Liver (tissue), 9 donors: ENCODE measurements around the gene CYP2W1. TPM values are rescaled to one million over a fixed set of nuclear protein-coding genes. Genes with fewer than 3 reads are reported as not detected.

ENCODE experiments used
- DNase-seq: peaks from one replicate; pipeline ENCODE4 v3.0.0-alpha.2; 2017; ENCODE audit warnings: low spot score
- H3K27ac ChIP-seq, 2 donors: one replicate each; pipeline ENCODE4 v1.7.0; 2013; ENCODE audit warnings: inconsistent platforms in 2 of 2, low read length in 2 of 2, control low read depth in 1 of 2, low read depth in 1 of 2, mild to moderate bottlenecking in 1 of 2
- H3K27me3 ChIP-seq, 4 donors: one replicate each; pipeline versions ENCODE4 v1.6.1 to v1.7.0; 2013; ENCODE audit warnings: low read length in 3 of 4, inconsistent platforms in 1 of 4, mild to moderate bottlenecking in 1 of 4, moderate library complexity in 1 of 4; ENCODE audit not compliant: control insufficient read depth in 4 of 4, insufficient read depth in 4 of 4
- H3K36me3 ChIP-seq, 4 donors: one replicate each; pipeline versions ENCODE4 v1.6.1 to v1.7.0; 2013; ENCODE audit warnings: low read length in 3 of 4, mild to moderate bottlenecking in 3 of 4, low read depth in 1 of 4, moderate library complexity in 1 of 4; ENCODE audit not compliant: control insufficient read depth in 4 of 4, insufficient read depth in 3 of 4
- H3K4me1 ChIP-seq, 4 donors: one replicate each; pipeline versions ENCODE4 v1.6.1 to v1.7.0; 2013; ENCODE audit warnings: low read length in 3 of 4, mild to moderate bottlenecking in 3 of 4, moderate library complexity in 1 of 4; ENCODE audit not compliant: control insufficient read depth in 4 of 4, insufficient read depth in 4 of 4
- H3K4me3 ChIP-seq, 3 donors: one replicate each; pipeline versions ENCODE4 v1.6.1 to v1.7.0; 2013; ENCODE audit warnings: low read length in 3 of 3, control low read depth in 1 of 3, low read depth in 1 of 3, mild to moderate bottlenecking in 1 of 3
- H3K9ac ChIP-seq, 2 donors: one replicate each; pipeline ENCODE4 v1.7.0; 2013; ENCODE audit warnings: low read length in 2 of 2, mild to moderate bottlenecking in 2 of 2, moderate library complexity in 2 of 2, control low read depth in 1 of 2, low read depth in 1 of 2
- H3K9me3 ChIP-seq, 4 donors: one replicate each; pipeline versions ENCODE4 v1.6.1 to v1.7.0; 2013; ENCODE audit warnings: low read length in 3 of 4; ENCODE audit not compliant: control insufficient read depth in 4 of 4
- ATF3 ChIP-seq: IDR thresholded peaks from 2 replicates; pipeline ENCODE4 v1.6.1; 2016; ENCODE audit warnings: antibody characterized with exemption
- CTCF ChIP-seq: fragments of 150-350 bp; IDR thresholded peaks from 2 replicates; pipeline ENCODE4 v1.5.1; 2017; ENCODE audit warnings: improper control_type of control experiment, low read depth, low read length; ENCODE audit not compliant: missing input control
- EGR1 ChIP-seq, 2 donors: IDR thresholded peaks; 2 replicates each; pipeline ENCODE4 v1.6.1; 2016 to 2018; ENCODE audit warnings: antibody characterized with exemption in 2 of 2, low read depth in 2 of 2
- FOXA1 ChIP-seq: IDR thresholded peaks from 2 replicates; pipeline ENCODE4 v1.6.1; 2016; ENCODE audit warnings: antibody characterized with exemption
- FOXA2 ChIP-seq: IDR thresholded peaks from 2 replicates; pipeline ENCODE4 v1.6.1; 2016; ENCODE audit warnings: antibody characterized with exemption
- GABPA ChIP-seq, 2 donors: IDR thresholded peaks in 1 of 2; conservative IDR thresholded peaks in 1 of 2; 2 replicates each; pipeline ENCODE4 v1.6.1; 2016; ENCODE audit warnings: antibody characterized with exemption in 2 of 2, mild to moderate bottlenecking in 1 of 2, moderate library complexity in 1 of 2
- HNF4A ChIP-seq, 2 donors: conservative IDR thresholded peaks; 2 replicates each; pipeline ENCODE4 v1.6.1; 2016; ENCODE audit warnings: antibody characterized with exemption in 2 of 2, mild to moderate bottlenecking in 2 of 2
- HNF4G ChIP-seq: IDR thresholded peaks from 2 replicates; pipeline ENCODE4 v1.6.1; 2016; ENCODE audit warnings: antibody characterized with exemption
- JUND ChIP-seq, 2 donors: IDR thresholded peaks; 2 replicates each; pipeline ENCODE4 v1.6.1; 2016; ENCODE audit warnings: antibody characterized with exemption in 2 of 2
- MAX ChIP-seq: IDR thresholded peaks from 2 replicates; pipeline ENCODE4 v1.6.1; 2016; ENCODE audit warnings: antibody characterized with exemption
- NR2F2 ChIP-seq: IDR thresholded peaks from 2 replicates; pipeline ENCODE4 v1.6.1; 2016; ENCODE audit warnings: antibody characterized with exemption
- RAD21 ChIP-seq, 2 donors: IDR thresholded peaks; 2 replicates each; pipeline ENCODE4 v1.6.1; 2016; ENCODE audit warnings: antibody characterized with exemption in 2 of 2, mild to moderate bottlenecking in 2 of 2
- REST ChIP-seq: IDR thresholded peaks from 2 replicates; pipeline ENCODE4 v1.6.1; 2016; ENCODE audit warnings: antibody characterized with exemption, mild to moderate bottlenecking
- RXRA ChIP-seq, 2 donors: IDR thresholded peaks; 2 replicates each; pipeline ENCODE4 v1.6.1; 2017 to 2018; ENCODE audit warnings: antibody characterized with exemption in 2 of 2, mild to moderate bottlenecking in 1 of 2
- SP1 ChIP-seq: IDR thresholded peaks from 2 replicates; pipeline ENCODE4 v1.6.1; 2018; ENCODE audit warnings: antibody characterized with exemption, mild to moderate bottlenecking
- TAF1 ChIP-seq: conservative IDR thresholded peaks from 2 replicates; pipeline ENCODE4 v1.6.1; 2016; ENCODE audit warnings: antibody characterized with exemption, mild to moderate bottlenecking
- YY1 ChIP-seq: IDR thresholded peaks from 2 replicates; pipeline ENCODE4 v1.6.1; 2016; ENCODE audit warnings: antibody characterized with exemption, mild to moderate bottlenecking
- ZBTB33 ChIP-seq: IDR thresholded peaks from 2 replicates; pipeline ENCODE4 v1.6.1; 2016; ENCODE audit warnings: antibody characterized with exemption
- WGBS: extraction: QIAGEN DNeasy Blood & Tissue Kit; methylation state at CpG from one replicate; pipeline ENCODE4 v1.1.7; 2013; 5-methylcytosine and 5-hydroxymethylcytosine counted together
- polyA plus RNA-seq, 2 donors: library from polyadenylated mRNA; stranded (reverse) in 1 of 2; unstranded in 1 of 2; fragments of 200-250 nt in 1 of 2; fragments of >200 nt in 1 of 2; fragmentation: Nextera tagmentation in 1 of 2; extraction: Ambion mirVana in 1 of 2; gene quantifications; one replicate each; pipeline versions ENCODE4 v1.2.1 to v1.2.3, GENCODE V29; 2013 to 2015
- total RNA-seq, 2 donors: library from RNA; depleted of rRNA; stranded (reverse); fragments of >200 nt; gene quantifications; one replicate each; pipeline ENCODE4 v1.2.3, GENCODE V29; 2014
- donor health status: healthy.
- donor health status: healthy.
- donor health status: healthy.
- donor health status: healthy.
- donor health status: healthy.

Gene CYP2W1
- total and polyA plus RNA-seq, 4 donors, result 0.28 TPM; not detected in 3

GRCh38 chr7:994592-995308, 11.8 kb downstream of the CYP2W1 start:
- Histone ChIP-seq H3K9me3 (no peaks in the 10 kb centered on the region), H3K27ac (no peak overlapping the region), H3K4me3 (no peak overlapping the region), H3K27me3 (no peaks in the 10 kb centered on the region), H3K4me1 (peaks cover 3 to 15% (median 8%) of the 10 kb centered on the region in 4 donors), H3K36me3 (peaks cover 0 to 10% (median 1%) of the 10 kb centered on the region in 4 donors), H3K9ac (no peak overlapping the region)
- no peak for DNase-seq
- TF ChIP-seq RXRA (IDR thresholded peaks at IDR 0.05) (no peak), ZBTB33 (no peak), GABPA (IDR thresholded peaks at IDR 0.05 in 1 of 2, conservative IDR thresholded peaks at IDR 0.05 in 1 of 2) (no peak), YY1 (no peak), NR2F2 (no peak), CTCF (no peak), RAD21 (IDR thresholded peaks at IDR 0.05) (no peak), REST (no peak), TAF1 (no peak), ATF3 (no peak), MAX (no peak), HNF4G (no peak), SP1 (no peak), FOXA1 (no peak), HNF4A (conservative IDR thresholded peaks at IDR 0.05) (no peak), JUND (IDR thresholded peaks at IDR 0.05) (no peak), FOXA2 (no peak), EGR1 (IDR thresholded peaks at IDR 0.05; ENCODE audit: low read depth in 2 of 2) (no peak)
- WGBS, result 92% methylated on average over 28 of the region's 28 CpGs
